Measurements from ENCODE around the gene DIP2C. TPM values are rescaled to one million over a fixed set of nuclear protein-coding genes. Genes with fewer than 3 reads are reported as not detected.

The DIP2C gene
- total RNA-seq, 1 donor from 2014 or later, result 23.1 TPM

GRCh38 chr10:677750-678661, 11.5 kb downstream of the DIP2C start:
- H3K4me1 Mint-ChIP-seq (ENCODE audit: unreplicated experiment), result peaks cover 17% of the 10 kb centered on the region
- H3K36me3 Mint-ChIP-seq, result peaks cover 8% of the 10 kb centered on the region
- no peak for TF ChIP-seq CTCF (conservative IDR thresholded peaks at IDR 0.05)
- no peak for DNase-seq (ENCODE audit: extremely low spot score, unreplicated experiment)
- H3K9me3 Mint-ChIP-seq, result peaks cover 13% of the 10 kb centered on the region
- H3K27ac Mint-ChIP-seq, result no peak overlapping the region
- H3K27me3 Mint-ChIP-seq, result no peaks in the 10 kb centered on the region
- no peak overlapping the region for H3K4me3 Mint-ChIP-seq

GRCh38 chr10:677038-677437, 12.4 kb downstream of the DIP2C start:
- Mint-ChIP-seq H3K27ac (no peak overlapping the region), H3K4me1 (ENCODE audit: unreplicated experiment) (peaks cover 12% of the 10 kb centered on the region)
- no peak for DNase-seq (ENCODE audit: extremely low spot score, unreplicated experiment)

GRCh38 chr10:676178-676577, 13.3 kb downstream of the DIP2C start:
- H3K9me3 Mint-ChIP-seq, result peaks cover 13% of the 10 kb centered on the region
- peaks cover 8% of the 10 kb centered on the region for H3K36me3 Mint-ChIP-seq
- H3K27ac Mint-ChIP-seq, result no peak overlapping the region
- no peaks in the 10 kb centered on the region for H3K27me3 Mint-ChIP-seq
- peaks cover 12% of the 10 kb centered on the region for H3K4me1 Mint-ChIP-seq (ENCODE audit: unreplicated experiment)
- H3K4me3 Mint-ChIP-seq, result no peak overlapping the region
- DNase-seq (ENCODE audit: extremely low spot score, unreplicated experiment), result no peak
- TF ChIP-seq CTCF (conservative IDR thresholded peaks at IDR 0.05), result no peak

More at GRCh38 chr10:677038-677437, 12.4 kb downstream of the DIP2C start:
- Mint-ChIP-seq H3K27me3 (no peaks in the 10 kb centered on the region), H3K9me3 (peaks cover 13% of the 10 kb centered on the region), H3K4me3 (no peak overlapping the region), H3K36me3 (peaks cover 8% of the 10 kb centered on the region)
- no peak for TF ChIP-seq CTCF (conservative IDR thresholded peaks at IDR 0.05)

- Mint-ChIP-seq H3K36me3 (peaks cover 8% of the 10 kb centered on the region), H3K4me3 (no peak overlapping the region), H3K9me3 (peaks cover 13% of the 10 kb centered on the region), H3K4me1 (ENCODE audit: unreplicated experiment) (peaks cover 12% of the 10 kb centered on the region), H3K27me3 (no peaks in the 10 kb centered on the region), H3K27ac (no peak overlapping the region)
- TF ChIP-seq CTCF (conservative IDR thresholded peaks at IDR 0.05), result no peak
- DNase-seq (ENCODE audit: extremely low spot score, unreplicated experiment), result no peak
Observed at GRCh38 chr10:675532-675931, 13.9 kb downstream of the DIP2C start.

- Mint-ChIP-seq H3K36me3 (peaks cover 8% of the 10 kb centered on the region), H3K4me1 (ENCODE audit: unreplicated experiment) (peaks cover 7% of the 10 kb centered on the region), H3K27me3 (no peaks in the 10 kb centered on the region), H3K4me3 (no peak overlapping the region), H3K27ac (no peak overlapping the region), H3K9me3 (peaks cover 13% of the 10 kb centered on the region)
- no peak for TF ChIP-seq CTCF (conservative IDR thresholded peaks at IDR 0.05)
- no peak for DNase-seq (ENCODE audit: extremely low spot score, unreplicated experiment)
Observed at GRCh38 chr10:673492-673891, 16.0 kb downstream of the DIP2C start.

Measured in type B pancreatic cell (in vitro differentiated cells).